ENCODE measurements around the gene MRPL11.

DNA sequence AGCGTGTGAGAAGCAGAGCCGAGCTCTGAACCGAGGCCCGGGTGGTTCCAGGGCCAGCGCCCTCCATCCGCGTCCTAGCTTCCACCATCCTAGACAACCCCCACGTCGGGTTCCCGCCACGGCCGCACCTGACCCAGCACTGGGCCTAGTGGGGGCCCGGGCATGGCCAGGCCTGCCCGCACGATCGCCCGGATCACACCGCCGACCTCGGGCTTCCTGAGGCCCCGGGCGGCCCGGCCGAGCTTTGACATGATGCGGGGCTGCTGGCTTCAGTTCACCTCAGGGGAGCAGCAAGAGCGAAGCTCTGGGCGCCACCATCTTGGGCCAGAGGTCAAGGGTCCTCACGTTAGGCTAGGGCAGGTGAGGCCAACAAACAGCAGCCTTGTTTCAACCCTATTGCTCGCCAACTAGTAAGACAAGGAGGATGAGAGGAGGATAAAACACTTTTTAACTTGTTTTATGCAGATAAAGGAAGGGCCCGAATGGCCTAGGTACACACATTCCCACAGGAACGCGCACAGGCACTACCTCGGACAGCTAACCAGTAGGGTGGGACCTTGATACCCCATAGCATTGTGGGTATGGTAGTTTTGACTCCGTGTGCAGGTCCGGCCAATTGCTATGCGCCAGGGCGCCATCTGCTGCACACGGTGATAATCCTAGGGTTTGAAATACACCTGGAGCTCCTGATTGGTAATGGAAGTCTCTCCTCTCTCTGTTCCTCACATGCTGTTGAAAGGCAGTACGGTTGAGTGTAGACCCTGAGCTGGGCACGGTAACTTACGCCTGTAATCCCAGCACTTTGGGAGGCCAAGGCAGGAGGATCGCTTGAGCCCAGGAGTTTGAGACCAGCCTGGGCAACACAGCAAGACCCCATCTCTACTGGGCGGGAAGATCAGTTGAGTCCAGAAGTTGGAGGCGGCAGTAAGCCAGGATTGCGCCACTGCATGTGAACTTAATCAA, at the start of gene MRPL11:
- TF ChIP-seq, protein P1, sequence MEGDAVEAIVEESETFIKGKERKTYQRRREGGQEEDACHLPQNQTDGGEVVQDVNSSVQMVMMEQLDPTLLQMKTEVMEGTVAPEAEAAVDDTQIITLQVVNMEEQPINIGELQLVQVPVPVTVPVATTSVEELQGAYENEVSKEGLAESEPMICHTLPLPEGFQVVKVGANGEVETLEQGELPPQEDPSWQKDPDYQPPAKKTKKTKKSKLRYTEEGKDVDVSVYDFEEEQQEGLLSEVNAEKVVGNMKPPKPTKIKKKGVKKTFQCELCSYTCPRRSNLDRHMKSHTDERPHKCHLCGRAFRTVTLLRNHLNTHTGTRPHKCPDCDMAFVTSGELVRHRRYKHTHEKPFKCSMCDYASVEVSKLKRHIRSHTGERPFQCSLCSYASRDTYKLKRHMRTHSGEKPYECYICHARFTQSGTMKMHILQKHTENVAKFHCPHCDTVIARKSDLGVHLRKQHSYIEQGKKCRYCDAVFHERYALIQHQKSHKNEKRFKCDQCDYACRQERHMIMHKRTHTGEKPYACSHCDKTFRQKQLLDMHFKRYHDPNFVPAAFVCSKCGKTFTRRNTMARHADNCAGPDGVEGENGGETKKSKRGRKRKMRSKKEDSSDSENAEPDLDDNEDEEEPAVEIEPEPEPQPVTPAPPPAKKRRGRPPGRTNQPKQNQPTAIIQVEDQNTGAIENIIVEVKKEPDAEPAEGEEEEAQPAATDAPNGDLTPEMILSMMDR (IDR thresholded peaks at IDR 0.05; ENCODE audit: low read depth, low read length) = peak; percentile 80
- TF ChIP-seq POLR2A (IDR thresholded peaks at IDR 0.05; ENCODE audit: extremely low read depth, insufficient read length) = peak; percentile 54
